HEK293 (cell line): ENCODE measurements around the gene WDR73.

Experiments used
- GLI4 ChIP-seq: fragments of 450-650 bp; formaldehyde crosslinking; IDR thresholded peaks from 2 replicates; pipeline ENCODE4 v1.5.1; 2016; ENCODE audit warnings: missing biosample characterization, missing genetic modification characterization
- GLIS1 ChIP-seq: fragments of 450-650 bp; formaldehyde crosslinking; IDR thresholded peaks from 2 replicates; pipeline ENCODE4 v1.5.1; 2016; ENCODE audit warnings: missing biosample characterization, missing genetic modification characterization
- HOXC10 ChIP-seq: sonication (generic); formaldehyde crosslinking; IDR thresholded peaks from 2 replicates; pipeline ENCODE4 v1.8.1; 2023; ENCODE audit warnings: mild to moderate bottlenecking, missing genetic modification reagents
- OSR2 ChIP-seq: fragments of 450-650 bp; formaldehyde crosslinking; IDR thresholded peaks from 2 replicates; pipeline ENCODE4 v1.5.1; 2016; ENCODE audit warnings: missing biosample characterization, missing genetic modification characterization
- REST ChIP-seq: fragments of 450-650 bp; formaldehyde crosslinking; IDR thresholded peaks from 2 replicates; pipeline ENCODE4 v1.5.1; 2016; ENCODE audit warnings: missing biosample characterization, missing genetic modification characterization
- SCRT1 ChIP-seq: fragments of 450-650 bp; formaldehyde crosslinking; IDR thresholded peaks from 2 replicates; pipeline ENCODE4 v1.5.1; 2016; ENCODE audit warnings: missing biosample characterization, missing genetic modification characterization, borderline replicate concordance
- TCF7L2 ChIP-seq: IDR thresholded peaks from 2 replicates; pipeline ENCODE4 v1.6.1; 2011; ENCODE audit warnings: low read depth, mild to moderate bottlenecking, inconsistent platforms, low read length, moderate library complexity, borderline replicate concordance
- YY2 ChIP-seq: fragments of 450-650 bp; formaldehyde crosslinking; IDR thresholded peaks from 2 replicates; pipeline ENCODE4 v1.5.1; 2016; ENCODE audit warnings: missing biosample characterization, missing genetic modification characterization
- ZBTB20 ChIP-seq: fragments of 450-650 bp; formaldehyde crosslinking; IDR thresholded peaks from 2 replicates; pipeline ENCODE4 v1.5.1; 2016; ENCODE audit warnings: missing biosample characterization, missing genetic modification characterization
- ZBTB44 ChIP-seq: fragments of 450-650 bp; IDR thresholded peaks from 2 replicates; pipeline ENCODE4 v1.5.1; 2018; ENCODE audit warnings: missing biosample characterization, mild to moderate bottlenecking, missing genetic modification characterization
- ZFP69B ChIP-seq: fragments of 450-650 bp; formaldehyde crosslinking; IDR thresholded peaks from 2 replicates; pipeline ENCODE4 v1.5.1; 2016; ENCODE audit warnings: missing biosample characterization, missing genetic modification characterization
- ZNF155 ChIP-seq: fragments of 450-650 bp; formaldehyde crosslinking; IDR thresholded peaks from 2 replicates; pipeline ENCODE4 v1.5.1; 2016; ENCODE audit warnings: missing biosample characterization, missing genetic modification characterization
- ZNF169 ChIP-seq: fragments of 450-650 bp; formaldehyde crosslinking; IDR thresholded peaks from 2 replicates; pipeline ENCODE4 v1.5.1; 2016; ENCODE audit warnings: missing biosample characterization, missing genetic modification characterization
- ZNF174 ChIP-seq: fragments of 450-650 bp; formaldehyde crosslinking; IDR thresholded peaks from 2 replicates; pipeline ENCODE4 v1.5.0; 2017; ENCODE audit warnings: missing biosample characterization, mild to moderate bottlenecking, missing genetic modification characterization
- ZNF175 ChIP-seq: fragments of 450-650 bp; formaldehyde crosslinking; IDR thresholded peaks from 2 replicates; pipeline ENCODE4 v1.5.1; 2016; ENCODE audit warnings: missing biosample characterization, missing genetic modification characterization
- ZNF2 ChIP-seq: fragments of 450-650 bp; formaldehyde crosslinking; IDR thresholded peaks from 2 replicates; pipeline ENCODE4 v1.5.1; 2016; ENCODE audit warnings: missing biosample characterization, missing genetic modification characterization
- ZNF248 ChIP-seq: fragments of 450-650 bp; formaldehyde crosslinking; IDR thresholded peaks from 2 replicates; pipeline ENCODE4 v1.5.1; 2017; ENCODE audit warnings: missing biosample characterization, missing genetic modification characterization
- ZNF274 ChIP-seq, 2 experiments: fragments of 200-500 bp in 1 of 2; fragments of 450-650 bp in 1 of 2; sonication (Bioruptor generic) in 1 of 2; formaldehyde crosslinking in 1 of 2; IDR thresholded peaks; 2 replicates each; pipeline versions ENCODE4 v1.5.1 to v1.6.1; 2014 to 2016; ENCODE audit warnings: borderline replicate concordance in 1 of 2, inconsistent platforms in 1 of 2, low read length in 1 of 2, missing biosample characterization in 1 of 2, missing genetic modification characterization in 1 of 2
- ZNF292 ChIP-seq: fragments of 450-650 bp; formaldehyde crosslinking; IDR thresholded peaks from 2 replicates; pipeline ENCODE4 v1.5.1; 2016; ENCODE audit warnings: low read depth, missing biosample characterization, missing genetic modification characterization, borderline replicate concordance
- ZNF302 ChIP-seq: fragments of 450-650 bp; formaldehyde crosslinking; IDR thresholded peaks from 2 replicates; pipeline ENCODE4 v1.5.1; 2016; ENCODE audit warnings: missing biosample characterization, missing genetic modification characterization, low read depth
- ZNF37A ChIP-seq: fragments of 450-650 bp; IDR thresholded peaks from 2 replicates; pipeline ENCODE4 v1.5.1; 2018; ENCODE audit warnings: missing biosample characterization, missing genetic modification characterization
- ZNF416 ChIP-seq: fragments of 450-650 bp; formaldehyde crosslinking; IDR thresholded peaks from 2 replicates; pipeline ENCODE4 v1.5.1; 2016; ENCODE audit warnings: missing biosample characterization, missing genetic modification characterization
- ZNF549 ChIP-seq: fragments of 450-650 bp; IDR thresholded peaks from 2 replicates; pipeline ENCODE4 v1.5.1; 2018; ENCODE audit warnings: missing biosample characterization, missing genetic modification characterization, mild to moderate bottlenecking, inconsistent platforms, moderate library complexity
- ZNF555 ChIP-seq: fragments of 450-650 bp; formaldehyde crosslinking; conservative IDR thresholded peaks from 2 replicates; pipeline ENCODE4 v1.5.1; 2017; ENCODE audit warnings: missing biosample characterization, mild to moderate bottlenecking, missing genetic modification characterization, inconsistent platforms
- ZNF585B ChIP-seq: fragments of 450-650 bp; formaldehyde crosslinking; IDR thresholded peaks from 2 replicates; pipeline ENCODE4 v1.5.1; 2016; ENCODE audit warnings: missing biosample characterization, missing genetic modification characterization
- ZNF596 ChIP-seq: fragments of 450-650 bp; IDR thresholded peaks from 2 replicates; pipeline ENCODE4 v1.5.0; 2018; ENCODE audit warnings: missing biosample characterization, mild to moderate bottlenecking, missing genetic modification characterization, moderate library complexity
- ZNF610 ChIP-seq: fragments of 450-650 bp; formaldehyde crosslinking; IDR thresholded peaks from 2 replicates; pipeline ENCODE4 v1.5.1; 2016; ENCODE audit warnings: missing biosample characterization, missing genetic modification characterization, borderline replicate concordance
- ZNF629 ChIP-seq: fragments of 450-650 bp; formaldehyde crosslinking; IDR thresholded peaks from 2 replicates; pipeline ENCODE4 v1.5.1; 2017; ENCODE audit warnings: missing biosample characterization, missing genetic modification characterization
- ZNF639 ChIP-seq: fragments of 450-650 bp; formaldehyde crosslinking; IDR thresholded peaks from 2 replicates; pipeline ENCODE4 v1.5.1; 2016; ENCODE audit warnings: missing biosample characterization, missing genetic modification characterization
- ZNF654 ChIP-seq: fragments of 450-650 bp; formaldehyde crosslinking; IDR thresholded peaks from 2 replicates; pipeline ENCODE4 v1.5.1; 2016; ENCODE audit warnings: low read depth, missing biosample characterization, missing genetic modification characterization
- ZNF670 ChIP-seq: fragments of 450-650 bp; formaldehyde crosslinking; IDR thresholded peaks from 2 replicates; pipeline ENCODE4 v1.5.1; 2016; ENCODE audit warnings: missing biosample characterization, missing genetic modification characterization, low read depth
- ZNF792 ChIP-seq: fragments of 450-650 bp; formaldehyde crosslinking; IDR thresholded peaks from 2 replicates; pipeline ENCODE4 v1.5.1; 2016; ENCODE audit warnings: missing biosample characterization, missing genetic modification characterization
- ZSCAN18 ChIP-seq: fragments of 450-650 bp; formaldehyde crosslinking; IDR thresholded peaks from 2 replicates; pipeline ENCODE4 v1.5.1; 2016; ENCODE audit warnings: missing biosample characterization, missing genetic modification characterization
- ZSCAN23 ChIP-seq: fragments of 450-650 bp; formaldehyde crosslinking; IDR thresholded peaks from 2 replicates; pipeline ENCODE4 v1.5.1; 2016; ENCODE audit warnings: missing biosample characterization, missing genetic modification characterization

The WDR73 gene

GRCh38 chr15:84600687-84601554, 53.2 kb downstream of the WDR73 start, which contains the start of gene ZSCAN2 (continued):
- no peak for TF ChIP-seq ZBTB44 (tag by site-specific recombination)
- no peak for TF ChIP-seq ZNF555 (tag by site-specific recombination)
- no peak for TF ChIP-seq ZNF416 (tag by site-specific recombination)
- no peak for TF ChIP-seq ZNF155 (tag by site-specific recombination)
- TF ChIP-seq ZNF169 (tag by site-specific recombination) = no peak
- TF ChIP-seq OSR2 (tag by site-specific recombination) = no peak
- no peak for TF ChIP-seq ZSCAN18
- TF ChIP-seq ZNF248 (tag by site-specific recombination) = no peak
- TF ChIP-seq ZNF302 (tag by site-specific recombination) = no peak
- no peak for TF ChIP-seq ZSCAN23 (tag by site-specific recombination)
- TF ChIP-seq ZNF610 (tag by site-specific recombination) = peak; percentile 27; the same call in 1 of the 2 replicates
- no peak for TF ChIP-seq ZNF174 (tag by site-specific recombination)
- TF ChIP-seq ZNF629 (tag by site-specific recombination) = no peak
- peak; percentile 92; the same call in 1 of the 2 replicates for TF ChIP-seq ZBTB20
- TF ChIP-seq SCRT1 (tag by site-specific recombination) = no peak
- TF ChIP-seq ZNF639 = no peak
- no peak for TF ChIP-seq ZNF792 (tag by site-specific recombination)
- no peak for TF ChIP-seq HOXC10 (CRISPR knock-in tag)
- no peak for TF ChIP-seq ZNF292 (tag by site-specific recombination)
- no peak for TF ChIP-seq YY2 (tag by site-specific recombination)
- no peak for TF ChIP-seq TCF7L2
- TF ChIP-seq GLI4 (tag by site-specific recombination) = no peak
- TF ChIP-seq ZNF549 = no peak
- TF ChIP-seq ZNF175 (tag by site-specific recombination) = no peak
- no peak for TF ChIP-seq ZNF274 (IDR thresholded peaks at IDR 0.05; ENCODE audit: low read length)
- TF ChIP-seq ZNF274 (tag by site-specific recombination; IDR thresholded peaks at IDR 0.05; ENCODE audit: borderline replicate concordance) = no peak
- TF ChIP-seq ZNF2 = peak; percentile 63; the same call in 1 of the 2 replicates
- no peak for TF ChIP-seq ZNF37A (tag by site-specific recombination)
- no peak for TF ChIP-seq REST (tag by site-specific recombination)
- 0 out of 2 replicates have a peak, but pooled peaks have one; percentile 13 for TF ChIP-seq ZNF585B (tag by site-specific recombination)
- no peak for TF ChIP-seq ZNF596 (tag by site-specific recombination)
- TF ChIP-seq ZNF654 (tag by site-specific recombination) = no peak
- peak; percentile 59 for TF ChIP-seq ZFP69B (tag by site-specific recombination)
- peak; percentile 56 for TF ChIP-seq GLIS1
- no peak for TF ChIP-seq ZNF670 (tag by site-specific recombination)
